Esophagus muscularis mucosa (tissue), 4 donors: ENCODE data around the gene LMF2.

Source experiments
- CTCF ChIP-seq, 3 experiments: fragments of 200-600 bp in 2 of 3; fragments of 450-650 bp in 1 of 3; sonication (generic) in 2 of 3; IDR thresholded peaks; one replicate each; pipeline ENCODE4 v1.5.1; 2017 to 2019; ENCODE audit warnings: antibody characterized with exemption in 3 of 3, mild to moderate bottlenecking in 2 of 3, moderate library complexity in 1 of 3
- EP300 ChIP-seq: sonication (generic); formaldehyde crosslinking; IDR thresholded peaks from one replicate; pipeline ENCODE4 v1.6.1; 2017; ENCODE audit warnings: antibody characterized with exemption
- POLR2A ChIP-seq: fragments of 450-650 bp; IDR thresholded peaks from one replicate; pipeline ENCODE4 v1.6.1; 2017; ENCODE audit warnings: antibody characterized with exemption, moderate library complexity, mild to moderate bottlenecking, low read depth

GRCh38 chr22:50526834-50527801 lies 19.6 kb upstream of the LMF2 start:
- TF ChIP-seq CTCF (IDR thresholded peaks at IDR 0.05) (no peak), POLR2A (no peak), EP300 (no peak)
